Measurements from ENCODE around the gene ZNF692. TPM values are rescaled to one million over a fixed set of nuclear protein-coding genes. Genes with fewer than 3 reads are reported as not detected.
"Not testable (repeated sequence)": the region's sequence is repeated elsewhere in the genome, so short reads cannot be mapped to it uniquely, and the experiment has no call there.

Gene ZNF692
- total and polyA plus RNA-seq, 2 donors (not counting 3 experiments of a cell fraction or from before 2014, with no cell fraction given): 32.6 to 36.6 TPM

GRCh38 chr1:248831842-248832241 is 27.0 kb downstream of the ZNF692 start:
- H3K36me3 ChIP-seq (ENCODE audit: control insufficient read depth in 2 of 2, extremely low read depth in 1 of 2, insufficient read depth in 2 of 2, low read length in 2 of 2): no peaks in the 10 kb centered on the region
- intact Hi-C loops (cut with micrococcal nuclease): no loop called here
- H3K9ac ChIP-seq (replicated peaks; ENCODE audit: extremely low read depth, insufficient read depth, low read length): no peak overlapping the region
- no peaks in the 10 kb centered on the region for H3K9me1 ChIP-seq (replicated peaks; ENCODE audit: control insufficient read depth, extremely low read depth, insufficient read depth, low read length)
- no peak overlapping the region for H3K27ac ChIP-seq (ENCODE audit: insufficient read depth, low read depth, low read length)
- FAIRE-seq (no peak), DNase-seq (ENCODE audit: low read depth, low spot score) (no peak)
- dilution Hi-C loops (cut with MboI; ENCODE audit: extremely low pct_ligation_motif_present, low sequenced_read_pairs): no loop called here
- no peaks in the 10 kb centered on the region for H3K79me2 ChIP-seq (ENCODE audit: control insufficient read depth, insufficient read depth, low read length)
- H3K4me3 ChIP-seq (replicated peaks in 1 of 3; ENCODE audit: insufficient read depth in 1 of 3, low read depth in 1 of 3, low read length in 3 of 3): no peak overlapping the region
- CTCF ChIA-PET: no interaction called here
- H3K9me3 ChIP-seq (replicated peaks; ENCODE audit: control insufficient read depth, insufficient read depth, low read length): no peaks in the 10 kb centered on the region
- no peaks in the 10 kb centered on the region for H4K20me1 ChIP-seq (replicated peaks; ENCODE audit: control insufficient read depth, extremely low read depth, insufficient read depth, low read length)
- no peaks in the 10 kb centered on the region for H3K27me3 ChIP-seq (ENCODE audit: control insufficient read depth in 2 of 2, insufficient read depth in 2 of 2, low read length in 2 of 2)
- peaks cover 18% of the 10 kb centered on the region for H3K4me1 ChIP-seq (ENCODE audit: control insufficient read depth, extremely low read depth, insufficient read depth, low read length)
- no peak overlapping the region for H2AFZ ChIP-seq (ENCODE audit: low read depth, low read length)
- POLR2A ChIA-PET: no interaction called here
- no peak overlapping the region for H3K4me2 ChIP-seq (ENCODE audit: insufficient read depth, low read length)
- TF ChIP-seq FOS (IDR thresholded peaks at IDR 0.05; ENCODE audit: borderline replicate concordance, insufficient read depth, low read length): no peak
- no peak for TF ChIP-seq MYC (IDR thresholded peaks at IDR 0.05; ENCODE audit: low read depth, low read length)
- TF ChIP-seq GATA2 (IDR thresholded peaks at IDR 0.05; ENCODE audit: insufficient read depth, insufficient read length, low read depth, low read length): no peak
- TF ChIP-seq JUN (IDR thresholded peaks at IDR 0.05; ENCODE audit: borderline replicate concordance, insufficient read depth, insufficient read length, low read depth): no peak
- no peak for TF ChIP-seq EZH2 (IDR thresholded peaks at IDR 0.05; ENCODE audit: borderline replicate concordance, low read depth, low read length, severe bottlenecking)
- TF ChIP-seq MAX (IDR thresholded peaks at IDR 0.05; ENCODE audit: insufficient read depth, insufficient read length): no peak
- TF ChIP-seq POLR2A (IDR thresholded peaks at IDR 0.05; ENCODE audit: low read depth, low read length): no peak
- TF ChIP-seq CTCF (IDR thresholded peaks at IDR 0.05; ENCODE audit: extremely low read depth in 1 of 2, insufficient read depth in 1 of 2, low read depth in 1 of 2, low read length in 2 of 2): no peak
- TF ChIP-seq POLR2AphosphoS5 (IDR thresholded peaks at IDR 0.05; ENCODE audit: insufficient read depth, low read depth, low read length): no peak
- no TSS peak for BruUV-seq (replicated peaks)

GRCh38 chr1:248830718-248831017 is 28.2 kb downstream of the ZNF692 start:
- H4K20me1 ChIP-seq (replicated peaks; ENCODE audit: control insufficient read depth, extremely low read depth, insufficient read depth, low read length); H2AFZ ChIP-seq (ENCODE audit: low read depth, low read length); BruUV-seq (replicated peaks); DNase-seq (ENCODE audit: low read depth, low spot score); POLR2A ChIA-PET; H3K9me3 ChIP-seq (replicated peaks; ENCODE audit: control insufficient read depth, insufficient read depth, low read length); H3K27ac ChIP-seq (ENCODE audit: insufficient read depth, low read depth, low read length); dilution Hi-C loops (cut with MboI; ENCODE audit: extremely low pct_ligation_motif_present, low sequenced_read_pairs); H3K27me3 ChIP-seq (ENCODE audit: control insufficient read depth in 2 of 2, insufficient read depth in 2 of 2, low read length in 2 of 2); H3K36me3 ChIP-seq (ENCODE audit: control insufficient read depth in 2 of 2, extremely low read depth in 1 of 2, insufficient read depth in 2 of 2, low read length in 2 of 2); H3K4me3 ChIP-seq (replicated peaks in 1 of 3; ENCODE audit: insufficient read depth in 1 of 3, low read depth in 1 of 3, low read length in 3 of 3); H3K9ac ChIP-seq (replicated peaks; ENCODE audit: extremely low read depth, insufficient read depth, low read length); H3K79me2 ChIP-seq (ENCODE audit: control insufficient read depth, insufficient read depth, low read length); FAIRE-seq; CTCF ChIA-PET; H3K4me2 ChIP-seq (ENCODE audit: insufficient read depth, low read length); H3K9me1 ChIP-seq (replicated peaks; ENCODE audit: control insufficient read depth, extremely low read depth, insufficient read depth, low read length); intact Hi-C loops (cut with micrococcal nuclease): not testable (repeated sequence)
- H3K4me1 ChIP-seq (ENCODE audit: control insufficient read depth, extremely low read depth, insufficient read depth, low read length): peaks cover 21% of the 10 kb centered on the region
